AG09309 (cell line): Measurements from ENCODE around the gene LAMA5.

Source experiments
- DNase-seq: peaks from one replicate; pipeline ENCODE4 v3.0.0-alpha.2; 2010; ENCODE audit warnings: low read depth
- H3K4me3 ChIP-seq: 2 replicates; pipeline ENCODE4 v1.5.1; 2011; ENCODE audit warnings: mild to moderate bottlenecking, low read depth, low read length, moderate library complexity; ENCODE audit not compliant: control insufficient read depth
- TF ChIP-seq, protein P1 (sequence below): IDR thresholded peaks from 2 replicates; pipeline ENCODE4 v1.5.1; 2011; ENCODE audit warnings: mild to moderate bottlenecking, low read depth, low read length, inconsistent platforms; ENCODE audit not compliant: insufficient read depth, control insufficient read depth; ENCODE audit errors: missing control alignments

LAMA5 gene, protein sequence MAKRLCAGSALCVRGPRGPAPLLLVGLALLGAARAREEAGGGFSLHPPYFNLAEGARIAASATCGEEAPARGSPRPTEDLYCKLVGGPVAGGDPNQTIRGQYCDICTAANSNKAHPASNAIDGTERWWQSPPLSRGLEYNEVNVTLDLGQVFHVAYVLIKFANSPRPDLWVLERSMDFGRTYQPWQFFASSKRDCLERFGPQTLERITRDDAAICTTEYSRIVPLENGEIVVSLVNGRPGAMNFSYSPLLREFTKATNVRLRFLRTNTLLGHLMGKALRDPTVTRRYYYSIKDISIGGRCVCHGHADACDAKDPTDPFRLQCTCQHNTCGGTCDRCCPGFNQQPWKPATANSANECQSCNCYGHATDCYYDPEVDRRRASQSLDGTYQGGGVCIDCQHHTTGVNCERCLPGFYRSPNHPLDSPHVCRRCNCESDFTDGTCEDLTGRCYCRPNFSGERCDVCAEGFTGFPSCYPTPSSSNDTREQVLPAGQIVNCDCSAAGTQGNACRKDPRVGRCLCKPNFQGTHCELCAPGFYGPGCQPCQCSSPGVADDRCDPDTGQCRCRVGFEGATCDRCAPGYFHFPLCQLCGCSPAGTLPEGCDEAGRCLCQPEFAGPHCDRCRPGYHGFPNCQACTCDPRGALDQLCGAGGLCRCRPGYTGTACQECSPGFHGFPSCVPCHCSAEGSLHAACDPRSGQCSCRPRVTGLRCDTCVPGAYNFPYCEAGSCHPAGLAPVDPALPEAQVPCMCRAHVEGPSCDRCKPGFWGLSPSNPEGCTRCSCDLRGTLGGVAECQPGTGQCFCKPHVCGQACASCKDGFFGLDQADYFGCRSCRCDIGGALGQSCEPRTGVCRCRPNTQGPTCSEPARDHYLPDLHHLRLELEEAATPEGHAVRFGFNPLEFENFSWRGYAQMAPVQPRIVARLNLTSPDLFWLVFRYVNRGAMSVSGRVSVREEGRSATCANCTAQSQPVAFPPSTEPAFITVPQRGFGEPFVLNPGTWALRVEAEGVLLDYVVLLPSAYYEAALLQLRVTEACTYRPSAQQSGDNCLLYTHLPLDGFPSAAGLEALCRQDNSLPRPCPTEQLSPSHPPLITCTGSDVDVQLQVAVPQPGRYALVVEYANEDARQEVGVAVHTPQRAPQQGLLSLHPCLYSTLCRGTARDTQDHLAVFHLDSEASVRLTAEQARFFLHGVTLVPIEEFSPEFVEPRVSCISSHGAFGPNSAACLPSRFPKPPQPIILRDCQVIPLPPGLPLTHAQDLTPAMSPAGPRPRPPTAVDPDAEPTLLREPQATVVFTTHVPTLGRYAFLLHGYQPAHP (N-terminal part only)

DNA sequence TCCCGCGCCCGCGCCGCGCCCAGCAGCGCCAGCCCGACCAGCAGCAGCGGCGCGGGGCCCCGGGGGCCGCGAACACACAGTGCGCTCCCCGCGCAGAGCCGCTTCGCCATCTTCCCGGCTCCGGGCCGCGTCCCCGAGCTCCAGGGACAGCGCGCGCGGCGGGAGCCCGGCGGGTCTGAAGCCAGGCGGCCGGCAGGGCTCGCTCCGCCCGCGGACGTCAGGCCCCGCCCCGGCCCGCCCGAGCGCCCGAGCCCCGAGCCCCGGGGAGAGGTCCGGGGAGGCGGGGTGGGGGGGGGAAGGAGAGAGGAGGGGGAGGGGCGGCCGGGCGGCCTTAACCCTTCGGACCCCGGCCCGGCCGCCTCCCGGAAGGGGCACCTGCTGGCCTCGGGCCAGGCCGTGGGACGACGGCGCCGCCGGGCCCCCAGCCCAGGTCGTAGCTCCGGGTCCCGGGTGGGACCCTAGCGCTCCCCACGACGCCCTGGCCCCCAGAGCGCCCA, at the start of gene LAMA5:
Gene LAMA5 (minus strand): TSS at position 177 of the 497 bp plus-strand sequence. CDS start 67 bp downstream, at position 110.
- H3K4me3 ChIP-seq: peak within 1 kb of the TSS; percentile 41
- no peak for DNase-seq
- TF ChIP-seq, protein P1, sequence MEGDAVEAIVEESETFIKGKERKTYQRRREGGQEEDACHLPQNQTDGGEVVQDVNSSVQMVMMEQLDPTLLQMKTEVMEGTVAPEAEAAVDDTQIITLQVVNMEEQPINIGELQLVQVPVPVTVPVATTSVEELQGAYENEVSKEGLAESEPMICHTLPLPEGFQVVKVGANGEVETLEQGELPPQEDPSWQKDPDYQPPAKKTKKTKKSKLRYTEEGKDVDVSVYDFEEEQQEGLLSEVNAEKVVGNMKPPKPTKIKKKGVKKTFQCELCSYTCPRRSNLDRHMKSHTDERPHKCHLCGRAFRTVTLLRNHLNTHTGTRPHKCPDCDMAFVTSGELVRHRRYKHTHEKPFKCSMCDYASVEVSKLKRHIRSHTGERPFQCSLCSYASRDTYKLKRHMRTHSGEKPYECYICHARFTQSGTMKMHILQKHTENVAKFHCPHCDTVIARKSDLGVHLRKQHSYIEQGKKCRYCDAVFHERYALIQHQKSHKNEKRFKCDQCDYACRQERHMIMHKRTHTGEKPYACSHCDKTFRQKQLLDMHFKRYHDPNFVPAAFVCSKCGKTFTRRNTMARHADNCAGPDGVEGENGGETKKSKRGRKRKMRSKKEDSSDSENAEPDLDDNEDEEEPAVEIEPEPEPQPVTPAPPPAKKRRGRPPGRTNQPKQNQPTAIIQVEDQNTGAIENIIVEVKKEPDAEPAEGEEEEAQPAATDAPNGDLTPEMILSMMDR: no peak

DNA sequence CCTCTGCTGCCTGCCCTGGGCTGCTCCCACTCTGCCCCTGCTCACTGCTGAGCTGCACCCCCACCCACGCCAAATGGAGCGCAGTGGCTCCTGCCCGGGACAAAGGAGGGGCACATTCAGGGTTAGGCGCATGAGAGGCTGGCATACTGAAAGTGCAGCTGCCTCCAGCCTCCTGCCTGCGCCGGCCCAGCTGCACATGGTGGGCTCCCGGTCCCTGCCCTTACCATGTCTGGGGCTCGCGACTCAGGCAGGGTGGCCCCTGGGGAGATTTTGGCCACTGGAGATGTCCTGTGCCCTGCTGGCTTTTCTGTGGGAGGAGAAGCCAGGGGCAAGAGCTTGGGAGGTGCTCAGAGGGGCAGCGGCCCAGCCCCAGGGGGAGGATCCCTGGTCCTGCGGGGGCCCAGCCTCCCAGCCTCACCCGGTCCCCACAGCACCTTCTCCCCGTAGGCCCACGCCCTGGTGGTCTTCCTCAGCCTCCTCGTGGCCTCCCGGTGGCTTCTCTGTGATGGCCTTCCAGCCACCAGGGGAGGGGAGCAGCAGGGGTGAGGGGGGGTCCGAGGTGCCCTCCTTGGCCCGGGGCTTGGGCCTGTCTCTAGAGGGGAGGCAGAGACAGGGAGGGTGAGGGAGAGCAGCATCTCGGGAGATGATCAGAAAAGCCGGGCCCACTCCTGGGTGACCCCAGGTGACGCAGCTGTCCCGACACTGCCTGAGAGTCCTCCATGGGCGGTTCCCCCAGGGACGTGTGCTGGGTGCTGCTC, 48.4 kb upstream of the LAMA5 start:
- no peak overlapping the region for H3K4me3 ChIP-seq
- DNase-seq: no peak
- TF ChIP-seq, protein P1: no peak

DNA sequence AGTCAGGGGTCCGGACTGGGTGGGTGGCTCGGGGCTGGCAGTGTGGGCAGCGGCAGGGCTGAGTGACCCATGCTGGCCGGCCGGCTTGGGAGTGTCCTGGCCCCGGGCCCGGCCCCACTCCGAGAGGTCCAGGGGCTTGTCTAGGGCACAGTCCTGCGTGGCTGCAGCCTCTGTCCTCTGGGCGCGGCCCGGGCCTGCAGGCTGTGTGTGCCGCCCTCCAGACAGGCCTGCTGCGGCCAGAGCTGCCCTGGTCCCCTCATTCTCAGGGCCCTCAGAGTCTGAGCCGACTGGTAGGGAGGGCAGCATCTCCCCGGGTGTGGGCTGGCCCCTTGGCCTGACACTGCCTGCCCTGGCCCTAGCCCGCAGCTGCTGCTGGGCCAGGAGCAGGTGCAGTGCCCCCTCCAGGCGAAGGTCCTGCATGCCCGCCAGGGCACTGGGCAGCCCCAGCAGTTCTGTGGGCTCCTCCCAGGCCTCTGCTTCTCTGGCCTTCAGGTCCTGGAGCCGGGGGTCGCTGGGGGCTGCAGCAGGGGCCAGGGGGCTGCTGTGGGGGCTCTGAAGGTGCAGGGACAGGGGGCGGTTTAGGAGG, 46.9 kb upstream of the LAMA5 start:
- no peak overlapping the region for H3K4me3 ChIP-seq
- TF ChIP-seq, protein P1: peak; percentile 18
- no peak for DNase-seq

DNA sequence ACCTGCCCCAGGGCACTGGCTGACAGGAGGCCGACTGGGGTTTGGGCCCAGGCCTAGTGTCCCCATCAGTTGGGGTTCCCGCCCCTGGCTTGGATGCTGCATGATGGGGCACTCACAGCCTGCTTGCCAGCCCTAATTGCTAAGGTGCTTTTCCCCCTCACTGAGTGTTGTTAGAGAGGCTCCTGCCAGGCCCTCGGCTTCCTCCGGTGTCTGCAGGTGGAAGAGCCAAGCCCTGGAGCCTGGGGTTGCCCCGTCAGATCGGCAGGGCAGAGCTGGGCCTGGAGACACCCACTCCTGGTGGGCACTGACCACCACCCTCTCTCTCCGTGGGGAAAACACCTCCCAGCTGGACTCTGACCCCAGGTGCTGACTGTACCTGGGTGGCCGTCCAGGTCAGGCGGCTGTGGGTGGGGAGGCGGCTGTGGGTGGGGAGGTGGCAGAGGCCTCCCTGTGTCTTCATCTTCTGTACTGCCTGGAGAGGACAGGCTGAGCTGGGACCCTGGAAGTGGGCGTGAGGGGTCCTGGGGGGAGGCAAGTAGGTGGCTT, 46.0 kb upstream of the LAMA5 start:
- no peak for DNase-seq
- TF ChIP-seq, protein P1: no peak
- H3K4me3 ChIP-seq: no peak overlapping the region

DNA sequence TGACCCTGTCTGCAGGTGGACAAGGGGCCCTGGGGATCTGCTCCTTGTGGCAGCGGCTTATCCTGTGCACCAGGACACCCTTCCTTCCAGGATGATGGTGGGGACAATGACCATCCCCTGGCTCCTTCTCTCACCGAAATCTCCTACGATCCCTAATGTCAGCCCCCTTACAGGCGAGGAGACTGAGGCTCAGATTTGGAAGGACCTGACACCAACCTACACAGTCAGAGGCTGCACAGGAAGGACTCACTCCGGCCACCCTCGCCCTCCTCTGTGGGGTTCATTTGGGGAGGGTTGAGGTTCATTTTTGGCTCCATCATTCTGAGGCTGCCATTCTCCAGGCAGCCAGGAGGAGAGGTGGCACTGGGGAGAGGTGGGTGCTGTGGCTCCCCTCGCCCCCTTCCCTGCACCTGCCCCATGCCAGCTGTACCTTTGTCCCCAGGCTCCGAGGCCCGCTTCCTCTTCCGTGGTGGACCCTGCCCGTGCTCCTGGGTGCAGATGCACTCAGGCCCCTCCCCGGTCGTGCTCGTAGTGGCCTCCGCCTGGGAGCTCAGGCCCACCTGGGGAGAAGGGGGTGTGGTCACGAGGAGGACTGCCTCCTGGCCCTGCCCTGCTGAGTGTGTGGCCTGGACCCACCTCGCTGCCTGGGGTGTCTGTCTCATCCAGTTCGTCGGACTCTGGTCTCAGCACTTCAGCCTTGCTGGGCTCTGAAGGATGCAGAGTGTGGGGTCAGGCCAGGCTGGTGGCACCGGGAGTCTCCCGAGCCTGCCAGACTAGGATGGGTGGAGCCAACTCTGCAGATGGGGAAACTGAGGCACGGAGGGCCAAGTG, 45.3 kb upstream of the LAMA5 start:
- TF ChIP-seq, protein P1: no peak
- no peak for DNase-seq
- no peak overlapping the region for H3K4me3 ChIP-seq
